Measurements from ENCODE around the gene TSPAN12.
"Not testable (repeated sequence)": the region's sequence is repeated elsewhere in the genome, so short reads cannot be mapped to it uniquely, and the experiment has no call there.

The TSPAN12 gene

DNA sequence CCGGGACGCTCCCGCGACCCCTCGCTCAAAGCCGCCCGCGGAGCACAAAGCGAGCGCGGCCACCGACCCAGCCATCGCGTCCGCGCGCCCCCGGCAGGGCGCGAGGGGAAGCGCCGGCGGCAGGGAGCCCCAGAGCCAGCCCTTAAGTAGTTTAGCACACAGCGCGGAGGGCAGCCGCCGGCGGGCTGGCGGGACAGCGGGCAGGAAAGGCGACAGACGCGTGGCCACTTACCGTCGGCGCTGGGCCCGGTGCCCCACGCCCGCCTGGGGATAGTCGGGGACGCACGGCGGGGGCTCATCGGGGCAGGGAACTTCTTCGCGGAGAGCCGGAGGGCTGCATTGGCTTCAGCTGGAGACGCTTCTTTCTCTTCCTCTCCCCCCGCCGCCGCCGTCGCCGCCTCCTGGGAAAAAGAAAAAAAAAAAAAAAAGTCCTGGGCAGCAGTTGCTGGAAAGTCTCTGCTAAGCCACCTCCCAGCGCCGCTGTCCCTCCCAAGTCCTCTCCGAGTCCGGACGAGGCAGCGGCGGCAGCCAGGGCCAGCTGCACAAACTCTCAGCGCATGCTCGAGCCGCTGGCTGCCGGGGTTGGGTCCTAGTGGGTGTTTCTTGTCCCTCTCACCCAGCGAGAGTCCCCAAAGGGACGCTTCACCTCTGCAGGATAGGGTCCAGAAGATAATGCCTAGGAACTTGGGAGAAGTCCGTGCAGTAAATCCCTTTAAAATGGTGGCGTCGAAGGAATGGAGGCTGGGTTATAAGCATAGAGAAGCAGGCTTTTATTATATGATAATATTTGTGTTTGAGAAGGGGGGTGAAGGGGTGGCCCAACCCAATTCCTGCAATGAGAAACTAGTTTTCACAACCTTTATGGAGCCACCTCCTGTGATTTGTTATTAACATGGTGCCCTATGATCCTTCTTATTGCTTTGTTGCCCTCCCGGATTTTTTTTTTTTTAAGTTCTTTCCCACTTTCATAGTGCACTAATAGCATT, at the start of gene TSPAN12:
Gene TSPAN12 (minus strand): TSS at position 557 of the 986 bp plus-strand sequence. CDS start 1,381 bp downstream, outside the sequence.
- no peak for DNase-seq

DNA sequence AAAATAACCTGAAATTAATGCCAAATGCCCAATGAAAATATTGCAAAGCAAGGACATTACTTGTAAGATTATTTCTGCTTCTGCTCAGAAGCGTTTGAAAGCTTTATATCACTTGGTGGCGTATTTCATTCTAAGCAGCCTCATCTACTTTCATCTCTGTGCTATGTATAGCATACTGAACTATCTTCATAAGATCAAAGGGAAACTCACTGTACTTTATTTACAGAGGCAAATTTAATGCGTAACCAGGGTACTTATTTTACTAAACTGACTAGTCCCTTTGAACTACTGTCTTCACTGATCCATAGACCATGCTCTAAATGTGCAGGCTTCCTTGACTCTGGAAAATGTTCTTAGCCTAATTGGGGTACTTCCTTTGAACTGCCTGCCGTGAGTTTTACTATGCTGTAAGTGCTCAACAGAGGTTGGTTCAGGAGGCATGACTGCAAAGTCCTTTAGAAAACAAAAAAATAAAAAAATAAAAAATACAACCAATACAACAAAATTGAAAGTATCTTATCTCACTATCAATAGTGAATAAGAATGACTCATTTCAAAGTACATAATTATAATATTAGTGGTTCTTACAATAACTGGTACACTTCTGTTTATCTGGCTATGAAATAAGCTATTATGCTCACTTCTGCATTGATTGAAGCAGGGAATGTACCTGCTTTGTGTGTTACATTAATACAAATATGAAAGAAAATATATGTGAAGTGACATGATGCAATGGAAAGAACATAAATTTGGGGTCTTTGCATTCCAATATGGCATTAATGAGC, 41.0 kb upstream of the TSPAN12 start:
- no peak for DNase-seq

DNA sequence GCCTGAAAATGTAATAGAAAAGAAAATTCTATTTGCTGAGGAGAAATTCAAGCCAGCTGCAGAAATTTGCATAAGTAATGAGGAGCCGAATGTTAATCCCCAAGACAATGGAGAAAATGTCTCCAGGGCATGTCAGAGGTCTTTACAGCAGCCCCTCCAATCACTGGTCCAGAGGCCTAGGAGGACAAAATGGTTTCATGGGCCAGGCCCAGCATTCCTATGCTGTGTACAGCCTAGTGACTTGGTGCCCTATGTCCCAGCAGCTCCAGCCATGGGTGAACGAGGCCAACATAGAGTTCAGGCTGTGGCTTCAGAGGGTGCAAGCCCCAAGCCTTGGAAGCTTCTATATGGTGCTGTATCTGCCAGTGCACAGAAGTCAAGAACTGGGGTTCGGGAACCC, 37.3 kb upstream of the TSPAN12 start:
- DNase-seq: not testable (repeated sequence)

- DNase-seq: not testable (repeated sequence)
Observed at GRCh38 chr7:120885602-120886001, 27.7 kb upstream of the TSPAN12 start.

DNA sequence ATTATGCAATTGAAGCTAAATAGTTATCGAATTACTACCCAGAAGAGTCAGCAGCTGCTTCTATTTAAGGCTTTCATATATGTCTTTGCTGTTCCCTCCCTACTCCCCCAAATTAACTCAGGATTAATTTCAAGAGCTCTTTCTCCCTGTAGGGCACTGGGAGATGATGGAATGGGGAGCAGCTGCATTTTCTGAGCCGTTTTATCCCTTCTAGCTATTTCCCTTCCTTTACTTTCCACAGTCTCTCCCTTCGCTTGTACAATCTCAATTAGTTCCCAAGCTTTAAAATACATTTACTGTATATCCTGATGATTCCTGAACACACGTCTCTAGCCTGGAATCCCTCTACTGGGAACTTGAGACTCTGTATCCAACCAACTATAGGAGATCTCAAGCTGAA, 19.8 kb upstream of the TSPAN12 start:
- DNase-seq: no peak

- no peak for DNase-seq
Observed at GRCh38 chr7:120876922-120877321, 19.0 kb upstream of the TSPAN12 start.

DNA sequence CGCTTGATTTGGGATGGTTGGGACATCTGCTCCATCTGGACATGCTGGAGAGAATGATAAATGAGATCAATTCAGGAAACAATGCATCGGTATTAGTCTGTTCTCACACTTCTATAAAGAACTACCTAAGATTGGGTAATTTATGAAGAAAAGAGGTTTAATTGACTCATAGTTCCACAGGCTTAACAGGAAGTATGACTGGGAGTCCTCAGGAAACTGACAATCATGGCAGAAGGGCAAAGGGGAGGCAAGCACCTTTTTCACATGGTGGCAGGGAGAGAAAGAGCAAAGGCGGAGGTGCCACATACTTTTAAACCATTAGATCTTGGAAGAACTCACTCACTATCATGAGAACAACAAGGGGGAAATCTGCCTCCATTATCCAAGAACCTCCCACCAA, 16.8 kb upstream of the TSPAN12 start:
- DNase-seq: no peak

- DNase-seq: no peak
Observed at GRCh38 chr7:120874016-120874415, 16.1 kb upstream of the TSPAN12 start.

DNA sequence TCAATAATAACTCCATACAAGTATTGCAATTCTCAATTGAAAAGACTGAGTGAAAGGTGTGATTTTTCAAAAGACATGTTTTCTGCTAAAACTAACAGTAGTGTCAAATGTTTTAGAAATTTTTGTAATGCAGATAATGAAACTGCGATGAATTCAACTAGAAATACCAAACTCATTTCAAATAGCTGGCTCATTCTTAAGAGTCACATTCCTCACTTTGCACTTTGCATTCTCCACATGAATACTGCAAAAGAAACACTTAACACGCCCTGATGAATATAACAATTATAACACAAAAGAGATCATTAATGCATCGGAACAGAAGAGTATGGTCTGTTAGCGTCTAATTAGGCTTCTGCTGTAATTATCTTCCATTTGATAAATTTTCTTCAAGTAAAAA, 15.5 kb upstream of the TSPAN12 start:
- no peak for DNase-seq

- DNase-seq: no peak
Observed at GRCh38 chr7:120869700-120870099, 11.8 kb upstream of the TSPAN12 start.

- no peak for DNase-seq
Observed at GRCh38 chr7:120867932-120868331, 10.0 kb upstream of the TSPAN12 start.

DNA sequence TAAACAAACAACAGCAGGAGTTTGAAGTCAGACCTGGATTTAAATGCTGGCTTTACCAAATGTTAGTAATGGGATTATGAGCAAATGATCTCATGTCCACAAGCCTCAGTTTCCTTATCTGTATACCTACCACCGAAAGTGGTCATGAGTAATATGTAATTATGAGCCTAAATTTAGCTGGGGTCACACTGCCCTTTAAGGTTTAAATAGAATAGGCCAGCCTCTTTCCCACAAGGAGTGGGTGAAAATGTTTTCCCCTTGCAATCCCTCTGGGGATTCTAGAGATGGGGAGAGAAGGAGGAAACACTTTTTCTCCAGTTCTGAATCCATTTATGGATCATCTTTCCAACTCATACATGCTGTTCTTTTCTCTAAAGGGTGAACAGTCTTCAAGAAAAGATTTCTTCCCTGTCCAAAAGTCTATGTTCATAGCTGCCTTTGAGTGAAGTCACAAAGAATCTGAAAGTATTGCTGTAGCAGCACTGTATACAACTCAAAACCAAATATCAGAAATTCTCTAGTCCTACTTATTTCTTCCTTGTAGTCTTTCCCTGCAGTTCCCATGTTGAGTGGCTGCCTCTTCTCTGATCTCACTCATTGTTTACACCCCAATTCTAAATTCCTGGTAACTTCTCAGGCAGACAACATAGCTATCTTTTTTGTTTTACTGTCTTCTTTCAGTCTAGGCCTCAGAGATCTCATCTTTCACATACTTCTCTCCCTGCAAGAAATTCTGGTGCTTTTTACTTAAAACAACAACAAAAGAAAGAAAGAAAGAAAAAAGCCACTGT, 7.4 kb upstream of the TSPAN12 start:
- DNase-seq: no peak

DNA sequence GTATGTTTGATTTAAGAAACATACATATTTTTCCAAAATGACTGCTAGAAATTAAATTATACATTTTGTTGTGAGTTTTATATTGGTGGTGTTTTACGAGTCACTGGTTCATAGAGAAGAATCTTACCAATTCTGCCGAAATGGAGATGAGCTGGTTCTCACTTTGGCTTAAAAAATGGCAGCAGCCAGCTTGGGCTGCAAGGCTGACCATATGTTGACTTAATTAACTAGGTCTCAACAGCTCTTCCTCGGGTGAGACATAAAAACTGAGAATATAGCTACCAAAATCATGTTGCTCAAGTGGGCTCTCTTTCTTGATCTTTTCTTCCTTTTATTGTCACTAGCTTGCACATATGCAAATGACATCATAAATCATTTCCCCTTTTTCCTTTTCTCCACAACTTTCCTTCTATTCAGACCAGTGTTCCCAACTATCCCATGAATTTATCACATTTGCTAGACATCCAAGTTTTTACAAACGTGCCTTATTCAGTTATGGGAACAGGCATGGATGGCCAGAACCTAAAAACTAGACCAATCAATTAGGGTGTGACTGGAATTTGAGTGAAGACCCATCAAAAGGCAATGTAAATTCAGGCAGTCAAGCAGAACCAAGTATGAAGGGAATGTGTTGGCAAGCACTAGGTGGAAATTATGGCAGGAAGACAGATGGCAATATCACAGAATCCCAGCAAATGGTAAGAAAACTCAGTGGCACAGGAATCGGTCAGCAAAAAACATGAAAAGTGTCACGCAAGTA, 6.4 kb upstream of the TSPAN12 start:
- DNase-seq: no peak

DNA sequence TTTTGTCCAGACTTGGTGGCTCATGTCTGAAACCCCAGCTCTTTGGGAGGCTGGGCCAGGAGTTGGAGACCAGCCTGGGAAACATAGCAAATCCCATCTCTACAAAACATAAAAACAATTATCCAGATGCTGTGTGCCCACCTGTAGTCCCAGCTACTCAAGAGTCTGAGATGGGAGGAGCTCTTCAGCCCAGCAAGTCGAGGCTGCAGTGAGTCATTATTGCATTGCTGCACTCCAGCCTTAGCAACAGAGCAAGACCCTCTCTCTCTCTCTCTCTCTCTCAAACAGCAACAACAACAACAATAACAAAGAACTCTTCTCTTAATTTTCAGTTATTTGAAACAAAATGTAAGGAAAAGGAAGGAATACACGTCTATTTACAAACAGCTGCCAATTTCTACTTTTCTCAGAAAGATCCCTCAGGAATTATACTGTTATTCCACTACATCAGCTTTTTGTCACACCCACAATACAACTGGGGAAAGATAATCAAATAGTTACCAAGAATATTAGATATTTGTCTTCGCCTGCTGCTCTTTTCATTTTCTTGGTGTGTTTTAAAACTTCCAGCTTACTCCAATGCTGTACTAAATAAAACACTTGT, 5.1 kb upstream of the TSPAN12 start:
- DNase-seq: no peak

DNA sequence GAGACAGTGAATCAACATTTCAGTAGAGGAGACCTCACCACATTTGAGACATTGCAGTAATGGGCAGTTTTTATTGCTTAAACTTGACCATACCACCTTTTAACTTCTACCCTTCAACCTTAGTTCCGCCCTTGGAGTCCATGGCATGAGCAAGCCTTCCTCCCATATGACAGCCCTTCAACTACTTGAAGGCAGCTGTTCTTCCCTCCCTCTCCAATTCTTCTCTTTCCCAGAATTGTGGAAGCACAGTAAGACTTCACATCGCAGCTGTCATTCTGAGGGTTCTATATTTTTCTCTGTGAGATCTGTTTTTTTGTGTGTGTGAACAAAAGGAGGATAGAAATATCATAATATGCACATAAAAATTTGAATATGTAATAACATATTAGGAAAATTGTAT, 2.2 kb upstream of the TSPAN12 start:
- DNase-seq: no peak

DNA sequence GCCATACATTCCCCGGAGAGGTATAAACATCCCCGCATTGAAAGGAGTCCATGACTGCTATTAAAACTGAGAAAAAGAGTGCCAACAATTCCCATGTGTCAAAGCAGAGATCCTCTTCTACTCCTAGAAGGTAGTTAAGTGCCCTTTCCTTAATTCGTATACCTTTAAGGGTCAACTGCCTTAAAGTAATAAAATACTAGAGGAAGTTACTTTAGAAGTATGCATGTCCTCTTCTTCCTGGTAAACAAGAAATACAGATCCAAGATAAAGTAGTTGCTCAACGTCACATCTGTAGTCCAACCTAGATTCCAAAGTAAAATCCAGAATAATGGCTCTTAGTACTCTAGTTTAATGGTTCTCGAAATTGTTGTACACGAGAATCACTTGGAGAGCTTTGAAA, 1.5 kb upstream of the TSPAN12 start:
- DNase-seq: no peak

DNA sequence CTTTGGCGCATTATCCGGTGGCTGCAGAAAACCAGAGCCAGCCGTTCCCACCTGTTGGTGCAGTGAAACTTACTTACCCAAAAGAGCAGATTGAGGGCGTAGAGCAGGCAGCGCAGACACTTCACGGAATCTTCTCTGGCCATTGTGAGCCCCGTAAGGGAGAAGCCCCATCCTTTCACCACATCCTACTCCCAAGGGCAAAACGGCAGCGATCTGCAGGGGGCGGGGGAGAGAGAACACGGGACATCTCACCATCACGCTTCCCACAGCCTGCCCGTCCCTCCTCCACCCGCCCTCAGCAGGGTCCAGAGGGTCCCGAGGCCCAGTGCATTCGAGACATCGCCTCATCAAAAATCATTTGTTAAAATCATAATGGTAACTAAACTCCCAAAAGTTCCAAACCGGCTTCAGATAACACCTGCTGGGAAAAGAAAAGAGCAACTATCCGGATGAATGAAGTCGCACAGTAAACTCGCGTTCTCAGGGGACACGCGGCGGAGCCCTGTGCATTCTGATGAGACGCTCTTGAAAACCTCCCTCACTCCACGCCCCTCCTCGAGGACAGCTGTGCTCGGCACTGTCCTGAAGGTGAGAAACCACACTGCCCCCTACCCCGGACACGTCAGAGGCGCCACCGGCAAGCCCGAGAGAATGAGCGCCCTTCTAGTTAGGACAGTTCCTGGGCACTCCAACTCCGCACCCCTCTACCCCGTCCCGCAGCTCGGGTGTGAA, 1.2 kb downstream of the TSPAN12 start:
- no peak for DNase-seq

DNA sequence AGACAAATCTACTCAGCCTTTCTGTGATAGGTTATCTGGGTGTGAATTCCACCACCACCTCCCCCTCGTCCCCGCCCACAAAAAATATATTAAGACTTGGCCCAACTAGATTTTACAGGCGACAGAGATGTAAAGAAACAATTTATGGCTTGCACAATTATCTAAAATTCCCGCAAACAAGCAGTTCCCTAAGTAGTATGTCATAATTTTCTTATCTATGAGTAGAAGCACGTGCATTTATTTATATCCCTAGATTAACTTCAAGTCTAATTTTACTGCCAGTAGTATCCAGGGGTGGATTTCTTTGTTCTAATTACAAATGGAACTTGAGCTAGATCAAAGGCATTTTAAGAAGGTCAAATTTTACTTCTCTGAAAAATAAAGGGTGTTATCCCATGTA, 1.7 kb downstream of the TSPAN12 start:
- no peak for DNase-seq

GRCh38 chr7:120852700-120853099, 5.2 kb downstream of the TSPAN12 start:
- DNase-seq: no peak

DNA sequence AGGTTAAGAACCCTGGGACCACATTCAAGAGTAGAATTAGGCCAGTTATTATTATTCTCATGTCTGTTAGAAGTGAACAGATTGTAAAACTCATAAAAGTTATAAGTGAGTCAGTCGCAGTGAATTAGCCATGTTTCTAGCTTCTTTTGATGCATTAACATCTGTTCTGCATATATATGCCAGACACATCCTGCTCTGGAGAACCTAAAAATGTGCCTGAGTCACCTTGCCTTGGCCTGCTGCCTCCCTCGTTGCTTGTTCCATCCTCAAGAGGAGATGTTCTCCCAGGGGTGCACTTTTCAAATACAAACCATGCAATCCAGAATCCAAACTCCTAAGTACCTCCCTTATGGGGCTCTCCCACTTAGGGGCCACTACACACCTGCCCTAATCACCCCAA, 14.8 kb downstream of the TSPAN12 start:
- DNase-seq: no peak

DNA sequence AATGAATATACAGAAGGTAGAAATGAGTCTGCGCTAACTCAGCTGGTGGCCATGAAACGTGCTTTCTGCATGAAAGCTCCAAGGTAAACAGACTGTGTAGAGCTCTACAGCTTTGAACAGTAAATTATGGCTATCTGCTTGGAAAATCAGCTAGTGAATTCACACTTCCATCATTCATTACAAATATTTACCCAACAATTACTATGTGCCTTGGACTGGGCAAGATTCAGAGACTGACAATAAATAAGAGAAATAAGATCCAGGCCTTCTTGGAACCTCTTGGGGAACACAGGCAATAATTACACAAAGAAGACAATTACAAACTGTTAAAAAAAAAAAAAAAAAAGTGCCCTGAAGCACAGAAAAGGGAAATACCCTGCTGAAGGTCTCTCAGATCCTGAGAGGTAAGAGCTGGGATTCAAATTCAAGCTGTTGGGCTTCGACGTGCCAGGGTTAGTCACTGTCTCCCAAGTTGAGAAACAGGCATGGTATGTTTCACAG, 15.8 kb downstream of the TSPAN12 start:
- no peak for DNase-seq
